ENCODE results near the gene WWOX.

The WWOX gene

DNA sequence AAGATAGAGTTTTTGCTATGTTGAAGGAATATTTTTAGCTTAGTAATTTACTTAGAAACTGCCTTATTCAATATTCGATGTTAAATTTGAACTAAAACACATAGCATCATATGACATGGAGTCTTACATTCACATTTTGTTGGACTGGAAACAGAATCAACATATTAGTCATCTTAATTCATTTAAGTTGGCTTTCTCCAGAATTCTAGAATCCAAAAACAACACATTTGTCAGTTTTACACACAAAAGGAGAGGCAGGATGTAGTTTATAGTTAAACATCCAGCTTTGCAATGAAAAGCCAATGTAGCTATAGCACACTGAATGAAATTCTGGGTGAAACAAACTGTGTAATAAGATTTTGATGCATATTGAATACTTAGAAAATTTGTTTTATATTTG, 43.3 kb downstream of the WWOX start:
- no peaks in the 10 kb centered on the region for H3K27me3 ChIP-seq (ENCODE audit: insufficient read depth, insufficient read length)
- H3K9me3 ChIP-seq (ENCODE audit: insufficient read depth, low read length) = peaks cover 6% of the 10 kb centered on the region; the same call in 1 of the 2 replicates
- no peak overlapping the region for H3K4me3 ChIP-seq (ENCODE audit: insufficient read length, low read depth)
- H3K36me3 ChIP-seq (ENCODE audit: insufficient read depth, insufficient read length, low read length) = no peaks in the 10 kb centered on the region
- H3K4me1 ChIP-seq (ENCODE audit: insufficient read depth, insufficient read length) = no peaks in the 10 kb centered on the region
- TF ChIP-seq SUZ12 (IDR thresholded peaks at IDR 0.05; ENCODE audit: extremely low read depth, insufficient read depth, insufficient read length) (no peak), YY1 (IDR thresholded peaks at IDR 0.05; ENCODE audit: insufficient read depth, insufficient read length) (no peak), ZNF274 (IDR thresholded peaks at IDR 0.05; ENCODE audit: low read depth, low read length) (no peak)
- DNase-seq (ENCODE audit: low read depth, low spot score) = no peak
- no peak overlapping the region for H3K9ac ChIP-seq (ENCODE audit: insufficient read length, low read depth)

DNA sequence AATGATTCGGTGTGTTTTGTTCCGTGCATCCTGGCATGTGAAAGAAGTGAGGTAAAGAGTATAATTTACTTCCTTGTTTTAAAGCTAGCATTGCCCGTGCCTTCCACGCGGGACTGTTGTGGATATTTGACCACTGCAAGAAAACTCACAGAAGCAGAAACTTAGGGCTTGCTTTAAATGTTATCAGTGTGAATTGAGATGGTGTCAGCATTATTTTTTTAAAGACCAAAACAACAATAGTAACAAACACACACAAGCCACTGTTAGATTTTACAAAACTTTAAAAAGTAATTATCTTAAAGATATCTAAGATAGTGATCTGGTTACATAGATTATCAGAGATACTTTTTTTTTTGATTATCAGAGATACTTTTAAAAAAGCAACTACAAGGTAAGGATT, 47.4 kb downstream of the WWOX start:
- no peaks in the 10 kb centered on the region for H3K4me1 ChIP-seq (ENCODE audit: insufficient read depth, insufficient read length)
- TF ChIP-seq YY1 (IDR thresholded peaks at IDR 0.05; ENCODE audit: insufficient read depth, insufficient read length) = no peak
- TF ChIP-seq ZNF274 (IDR thresholded peaks at IDR 0.05; ENCODE audit: low read depth, low read length) = no peak
- TF ChIP-seq SUZ12 (IDR thresholded peaks at IDR 0.05; ENCODE audit: extremely low read depth, insufficient read depth, insufficient read length) = no peak
- H3K36me3 ChIP-seq (ENCODE audit: insufficient read depth, insufficient read length, low read length) = no peaks in the 10 kb centered on the region
- no peaks in the 10 kb centered on the region for H3K27me3 ChIP-seq (ENCODE audit: insufficient read depth, insufficient read length)
- H3K4me3 ChIP-seq (ENCODE audit: insufficient read length, low read depth) = no peak overlapping the region
- no peaks in the 10 kb centered on the region for H3K9me3 ChIP-seq (ENCODE audit: insufficient read depth, low read length)
- H3K9ac ChIP-seq (ENCODE audit: insufficient read length, low read depth) = no peak overlapping the region
- DNase-seq (ENCODE audit: low read depth, low spot score) = no peak

DNA sequence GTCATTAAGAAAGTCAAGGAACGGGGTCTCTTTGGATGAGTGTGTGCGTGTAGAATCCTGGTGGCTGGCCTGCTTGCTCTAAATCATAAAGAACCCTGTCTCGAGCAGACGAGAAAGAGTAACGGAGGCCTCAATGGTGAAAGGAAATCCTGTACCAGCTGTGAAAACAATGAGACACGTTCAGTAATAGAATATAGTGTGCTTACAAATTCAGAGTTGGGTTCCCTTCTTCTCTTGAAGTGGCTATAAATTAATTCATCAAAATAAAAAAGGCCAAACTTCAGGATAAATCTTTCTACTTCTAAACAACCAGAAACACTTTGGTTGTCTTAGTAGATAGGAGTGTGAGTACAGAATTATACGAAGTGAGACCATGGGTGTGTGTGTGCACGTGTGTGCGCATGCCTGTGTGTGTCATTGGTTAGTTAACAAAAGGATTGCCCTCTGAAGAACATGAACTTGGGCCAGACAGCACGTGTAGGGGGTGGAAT, 48.5 kb downstream of the WWOX start:
- Histone ChIP-seq H3K4me3 (ENCODE audit: insufficient read length, low read depth) (no peak overlapping the region), H3K36me3 (ENCODE audit: insufficient read depth, insufficient read length, low read length) (no peaks in the 10 kb centered on the region), H3K4me1 (ENCODE audit: insufficient read depth, insufficient read length) (no peaks in the 10 kb centered on the region), H3K9me3 (ENCODE audit: insufficient read depth, low read length) (no peaks in the 10 kb centered on the region), H3K9ac (ENCODE audit: insufficient read length, low read depth) (no peak overlapping the region), H3K27me3 (ENCODE audit: insufficient read depth, insufficient read length) (no peaks in the 10 kb centered on the region)
- TF ChIP-seq ZNF274 (IDR thresholded peaks at IDR 0.05; ENCODE audit: low read depth, low read length) = no peak
- no peak for TF ChIP-seq YY1 (IDR thresholded peaks at IDR 0.05; ENCODE audit: insufficient read depth, insufficient read length)
- no peak for TF ChIP-seq SUZ12 (IDR thresholded peaks at IDR 0.05; ENCODE audit: extremely low read depth, insufficient read depth, insufficient read length)
- DNase-seq (ENCODE audit: low read depth, low spot score) = no peak

DNA sequence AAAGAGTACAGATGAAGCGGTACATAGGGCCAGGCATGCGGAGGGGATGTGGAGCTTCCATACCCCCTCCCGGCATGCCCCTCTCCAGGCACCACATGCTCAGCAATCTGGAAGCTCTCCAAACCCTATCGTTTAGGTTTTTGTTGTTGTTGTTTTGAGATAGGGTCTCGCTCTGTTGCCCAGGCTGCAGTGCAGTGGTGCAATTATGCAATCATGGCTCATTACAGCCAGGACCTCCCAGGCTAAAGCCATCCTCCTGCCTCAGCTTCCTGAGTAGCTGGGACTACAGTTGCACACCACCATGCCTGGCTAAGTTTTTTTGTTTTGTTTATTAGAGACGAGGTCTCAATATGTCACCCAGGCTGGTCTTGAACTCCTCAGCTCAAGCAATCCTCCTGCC, 50.8 kb downstream of the WWOX start:
- Histone ChIP-seq H3K9ac (ENCODE audit: insufficient read length, low read depth) (no peak overlapping the region), H3K36me3 (ENCODE audit: insufficient read depth, insufficient read length, low read length) (no peaks in the 10 kb centered on the region), H3K4me1 (ENCODE audit: insufficient read depth, insufficient read length) (no peaks in the 10 kb centered on the region), H3K4me3 (ENCODE audit: insufficient read length, low read depth) (no peak overlapping the region), H3K9me3 (ENCODE audit: insufficient read depth, low read length) (no peaks in the 10 kb centered on the region), H3K27me3 (ENCODE audit: insufficient read depth, insufficient read length) (no peaks in the 10 kb centered on the region)
- no peak for DNase-seq (ENCODE audit: low read depth, low spot score)
- TF ChIP-seq YY1 (IDR thresholded peaks at IDR 0.05; ENCODE audit: insufficient read depth, insufficient read length) (no peak), ZNF274 (IDR thresholded peaks at IDR 0.05; ENCODE audit: low read depth, low read length) (no peak), SUZ12 (IDR thresholded peaks at IDR 0.05; ENCODE audit: extremely low read depth, insufficient read depth, insufficient read length) (no peak)

DNA sequence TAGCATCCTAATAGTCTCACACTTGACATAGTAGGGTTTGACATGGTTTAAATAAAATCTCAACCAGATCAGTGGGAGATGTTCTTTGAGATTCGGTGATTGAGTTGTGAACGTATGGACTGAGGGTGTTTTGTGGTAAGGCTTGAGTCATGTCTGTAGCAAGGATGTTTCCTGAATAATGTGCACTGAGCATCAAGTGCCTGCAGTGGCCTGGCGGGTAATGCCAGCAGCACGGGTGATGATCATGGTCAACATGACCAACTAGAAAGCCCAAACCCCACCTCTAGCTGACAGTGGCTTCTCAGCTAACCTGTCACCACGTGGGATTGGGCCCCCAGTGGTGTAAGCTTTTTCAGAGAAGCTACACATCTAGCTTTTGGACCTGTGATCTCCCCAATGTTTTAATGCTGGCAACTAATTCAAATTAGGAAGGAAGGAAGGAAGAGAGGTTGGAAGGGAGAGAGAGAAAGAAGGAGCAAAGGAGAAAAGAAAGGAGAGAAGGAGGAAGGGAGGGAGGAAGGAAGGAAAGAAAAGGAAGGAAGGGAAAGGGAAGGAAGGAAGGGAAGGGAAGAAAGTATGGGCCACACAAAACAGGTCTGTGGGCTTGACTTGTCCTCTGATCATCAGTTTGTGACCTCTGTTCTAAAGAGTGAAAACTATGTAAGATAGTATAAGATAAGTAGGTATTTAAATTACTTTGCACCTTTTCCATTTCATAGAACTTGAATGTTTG, 55.4 kb downstream of the WWOX start:
- no peak overlapping the region for H3K4me3 ChIP-seq (ENCODE audit: insufficient read length, low read depth)
- TF ChIP-seq ZNF274 (IDR thresholded peaks at IDR 0.05; ENCODE audit: low read depth, low read length) (no peak), SUZ12 (IDR thresholded peaks at IDR 0.05; ENCODE audit: extremely low read depth, insufficient read depth, insufficient read length) (no peak), YY1 (IDR thresholded peaks at IDR 0.05; ENCODE audit: insufficient read depth, insufficient read length) (no peak)
- H3K27me3 ChIP-seq (ENCODE audit: insufficient read depth, insufficient read length) = no peaks in the 10 kb centered on the region
- H3K36me3 ChIP-seq (ENCODE audit: insufficient read depth, insufficient read length, low read length) = no peaks in the 10 kb centered on the region
- H3K4me1 ChIP-seq (ENCODE audit: insufficient read depth, insufficient read length) = no peaks in the 10 kb centered on the region
- no peak for DNase-seq (ENCODE audit: low read depth, low spot score)
- H3K9me3 ChIP-seq (ENCODE audit: insufficient read depth, low read length) = peaks cover 9% of the 10 kb centered on the region; the same call in 1 of the 2 replicates
- H3K9ac ChIP-seq (ENCODE audit: insufficient read length, low read depth) = no peak overlapping the region

DNA sequence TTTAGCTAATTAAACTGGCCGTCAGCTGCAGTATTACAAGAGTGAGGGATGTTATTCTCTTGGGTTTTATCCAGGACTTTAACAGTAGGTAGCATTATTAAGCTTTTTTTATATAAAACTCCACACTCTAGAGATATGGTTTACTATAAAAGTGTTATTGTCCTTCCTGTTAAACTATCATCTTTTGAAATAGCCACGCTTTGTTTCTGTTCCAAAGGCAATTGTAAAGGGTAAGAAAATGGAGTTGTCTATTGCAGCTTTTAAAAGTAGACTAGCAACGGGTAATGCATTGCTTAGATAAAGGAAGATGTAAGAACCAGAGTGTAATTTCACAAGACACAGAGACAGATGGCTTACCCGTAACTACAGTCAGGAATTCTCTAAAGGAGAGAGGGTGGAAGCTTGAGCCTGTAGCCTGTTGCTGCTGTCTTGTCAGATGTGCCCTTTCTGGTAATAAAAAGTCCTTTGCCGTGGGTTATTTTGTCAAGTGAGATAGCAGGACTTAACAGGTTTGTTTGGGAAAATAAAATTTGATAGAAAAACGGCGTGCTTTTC, 56.4 kb downstream of the WWOX start:
- no peak for DNase-seq (ENCODE audit: low read depth, low spot score)
- Histone ChIP-seq H3K36me3 (ENCODE audit: insufficient read depth, insufficient read length, low read length) (no peaks in the 10 kb centered on the region), H3K4me3 (ENCODE audit: insufficient read length, low read depth) (no peak overlapping the region), H3K4me1 (ENCODE audit: insufficient read depth, insufficient read length) (no peaks in the 10 kb centered on the region), H3K27me3 (ENCODE audit: insufficient read depth, insufficient read length) (no peaks in the 10 kb centered on the region), H3K9ac (ENCODE audit: insufficient read length, low read depth) (no peak overlapping the region), H3K9me3 (ENCODE audit: insufficient read depth, low read length) (peaks cover 19% of the 10 kb centered on the region)
- TF ChIP-seq SUZ12 (IDR thresholded peaks at IDR 0.05; ENCODE audit: extremely low read depth, insufficient read depth, insufficient read length) (no peak), YY1 (IDR thresholded peaks at IDR 0.05; ENCODE audit: insufficient read depth, insufficient read length) (no peak), ZNF274 (IDR thresholded peaks at IDR 0.05; ENCODE audit: low read depth, low read length) (no peak)

DNA sequence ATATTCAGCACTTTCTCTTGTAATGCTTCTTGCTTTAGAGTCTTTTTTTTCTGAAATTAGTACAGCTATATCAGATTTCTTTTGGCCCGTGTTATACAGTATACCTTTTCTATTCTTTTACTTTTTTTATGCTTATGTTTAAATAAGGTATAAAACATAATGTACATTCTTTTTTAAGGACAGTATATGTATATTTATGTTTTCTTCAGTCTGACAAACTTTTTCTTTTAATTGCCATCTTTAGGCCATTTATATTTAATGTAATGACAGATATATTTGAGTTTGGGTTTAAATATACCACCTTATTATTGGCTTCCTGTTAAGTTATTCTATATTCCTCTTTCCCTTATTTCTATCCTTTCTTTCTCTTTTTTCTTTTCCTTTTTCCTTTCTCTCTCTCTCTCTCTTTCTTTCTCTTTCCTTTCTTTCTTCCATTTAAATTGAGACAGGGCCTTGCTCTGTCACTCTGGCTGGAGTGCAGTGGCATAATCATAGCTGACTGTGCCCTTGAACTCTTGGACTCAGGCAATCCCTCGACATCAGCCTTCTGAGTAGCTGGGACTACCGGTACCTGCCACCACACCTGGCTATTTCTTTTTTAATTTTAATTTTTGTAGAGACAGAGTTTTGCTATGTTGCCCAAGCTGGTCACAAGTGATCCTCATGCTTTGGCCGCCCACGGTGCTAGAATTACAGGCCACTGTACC, 61.7 kb downstream of the WWOX start:
- no peaks in the 10 kb centered on the region for H3K4me1 ChIP-seq (ENCODE audit: insufficient read depth, insufficient read length)
- TF ChIP-seq ZNF274 (IDR thresholded peaks at IDR 0.05; ENCODE audit: low read depth, low read length) (no peak), YY1 (IDR thresholded peaks at IDR 0.05; ENCODE audit: insufficient read depth, insufficient read length) (no peak), SUZ12 (IDR thresholded peaks at IDR 0.05; ENCODE audit: extremely low read depth, insufficient read depth, insufficient read length) (no peak)
- no peak overlapping the region for H3K9ac ChIP-seq (ENCODE audit: insufficient read length, low read depth)
- DNase-seq (ENCODE audit: low read depth, low spot score) = no peak
- no peak overlapping the region for H3K4me3 ChIP-seq (ENCODE audit: insufficient read length, low read depth)
- H3K36me3 ChIP-seq (ENCODE audit: insufficient read depth, insufficient read length, low read length) = no peaks in the 10 kb centered on the region
- H3K27me3 ChIP-seq (ENCODE audit: insufficient read depth, insufficient read length) = no peaks in the 10 kb centered on the region
- H3K9me3 ChIP-seq (ENCODE audit: insufficient read depth, low read length) = peaks cover 30% of the 10 kb centered on the region

All from NT2/D1 (cell line).